NCI-H2081 (cell line): Measurements from ENCODE around the gene SF3B1.
"Not testable (repeated sequence)": the region's sequence is repeated elsewhere in the genome, so short reads cannot be mapped to it uniquely, and the experiment has no call there.

Experiments used
- DNase-seq, 2 experiments: peaks; one replicate each; lab custom pipeline; 2025; lab: John Stamatoyannopoulos, UW

The SF3B1 gene

DNA sequence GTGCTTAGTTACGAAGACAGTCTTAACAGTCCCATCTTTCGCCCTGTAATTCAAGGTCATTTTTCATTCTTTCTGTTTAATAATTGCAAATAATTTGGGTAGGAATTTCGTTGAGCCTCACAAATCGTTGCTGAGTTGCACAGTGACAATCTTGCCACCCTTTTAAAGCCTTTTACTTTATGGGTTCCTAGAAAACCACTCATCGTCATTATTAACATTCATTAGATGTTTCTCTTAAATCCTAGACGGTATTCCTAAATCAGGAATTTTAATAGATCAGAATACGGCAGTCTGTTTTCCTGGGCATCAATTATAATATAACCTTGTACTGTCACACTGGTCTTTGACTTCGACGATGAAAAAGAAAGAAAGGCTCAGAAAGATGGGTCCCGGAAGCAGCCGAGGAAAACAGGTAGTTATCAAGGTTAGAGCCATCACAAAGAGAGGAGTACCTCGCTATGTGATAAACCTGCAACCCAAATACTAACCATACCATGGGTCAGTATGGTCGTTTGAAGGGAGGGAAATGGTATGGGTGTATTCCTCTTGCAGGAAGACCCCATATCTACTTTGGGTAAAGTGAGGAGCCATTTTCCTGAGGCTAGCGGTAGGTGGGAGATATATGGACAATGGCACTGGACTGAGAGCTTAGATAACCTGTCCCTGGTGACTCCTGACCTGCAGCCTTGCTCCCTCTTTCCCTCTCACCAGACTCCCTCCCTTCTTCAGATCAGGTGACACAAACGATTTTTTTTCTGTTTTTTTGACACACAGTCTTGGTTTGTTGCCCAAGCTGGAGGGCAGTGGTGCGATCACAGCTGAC lies 981 bp upstream of the SF3B1 start:
- DNase-seq: peak in 1 of 2 experiments; percentile 10

DNA sequence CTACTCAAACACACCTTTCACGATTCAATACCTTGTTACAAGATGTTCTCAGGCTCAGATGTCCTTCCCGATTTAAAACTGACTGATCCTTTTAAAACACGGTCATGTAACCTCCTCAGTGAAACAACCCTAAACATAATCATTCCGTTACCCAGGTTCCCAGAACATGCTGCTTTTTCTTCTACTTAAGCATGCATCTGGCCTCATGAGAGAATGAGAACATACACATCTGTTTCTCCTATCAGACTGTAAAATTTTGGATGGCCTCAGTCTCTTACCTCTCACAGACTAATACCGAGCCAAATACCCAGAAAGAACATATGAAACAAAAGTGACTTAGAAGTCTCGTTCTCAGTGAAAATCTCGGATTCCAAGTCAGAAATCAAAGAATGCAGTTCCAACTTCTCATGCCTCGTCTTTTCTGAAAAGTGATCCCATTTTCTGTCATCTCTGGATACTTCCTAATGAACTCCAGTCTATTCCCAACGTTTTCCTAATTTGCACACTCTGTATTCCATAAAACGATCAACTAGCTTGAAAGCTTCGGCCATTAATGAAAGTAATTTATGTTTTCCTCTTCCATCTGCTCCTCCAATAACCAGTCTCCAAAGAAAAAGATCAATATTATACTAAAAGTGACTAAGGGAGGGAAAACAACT lies 919 bp downstream of the SF3B1 start:
- DNase-seq: no peak

DNA sequence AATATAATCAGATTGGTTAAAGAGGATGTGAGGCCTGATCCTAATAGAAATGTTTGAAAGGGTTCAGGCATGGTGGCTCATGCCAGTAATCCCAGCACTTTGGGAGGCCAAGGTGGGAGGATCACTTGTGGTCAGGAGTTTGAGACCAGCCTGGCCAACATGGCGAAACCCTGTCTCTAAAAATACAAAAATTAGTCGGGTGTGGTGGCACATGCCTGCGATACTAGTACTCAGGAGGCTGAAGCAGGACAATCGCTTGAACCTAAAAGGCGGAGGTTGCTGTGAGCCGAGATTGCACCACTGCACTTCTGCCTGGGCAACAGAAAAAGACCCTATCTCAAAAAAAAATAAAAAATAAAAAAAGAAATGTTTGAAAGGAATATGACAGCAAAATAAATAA lies 2.3 kb downstream of the SF3B1 start:
- DNase-seq: not testable (repeated sequence)

DNA sequence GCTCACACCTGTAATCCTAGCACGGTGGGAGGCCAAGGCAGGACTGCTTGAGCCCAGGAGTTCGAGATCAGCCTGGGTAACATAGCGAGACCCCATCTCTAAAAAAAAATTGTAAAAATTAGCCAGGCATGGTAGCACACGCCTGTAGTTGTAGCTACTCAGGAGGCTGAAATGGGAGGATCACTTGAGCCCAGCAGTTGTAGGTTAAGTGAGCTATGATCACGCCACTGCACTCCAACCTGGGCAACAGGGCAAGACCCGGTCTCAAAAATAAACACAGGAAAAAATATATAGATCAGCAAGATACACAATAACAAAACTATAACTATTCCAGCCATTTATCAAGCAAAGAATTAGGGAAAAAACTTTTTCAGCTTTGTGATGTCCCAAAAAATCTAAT lies 3.0 kb downstream of the SF3B1 start:
- DNase-seq: no peak

DNA sequence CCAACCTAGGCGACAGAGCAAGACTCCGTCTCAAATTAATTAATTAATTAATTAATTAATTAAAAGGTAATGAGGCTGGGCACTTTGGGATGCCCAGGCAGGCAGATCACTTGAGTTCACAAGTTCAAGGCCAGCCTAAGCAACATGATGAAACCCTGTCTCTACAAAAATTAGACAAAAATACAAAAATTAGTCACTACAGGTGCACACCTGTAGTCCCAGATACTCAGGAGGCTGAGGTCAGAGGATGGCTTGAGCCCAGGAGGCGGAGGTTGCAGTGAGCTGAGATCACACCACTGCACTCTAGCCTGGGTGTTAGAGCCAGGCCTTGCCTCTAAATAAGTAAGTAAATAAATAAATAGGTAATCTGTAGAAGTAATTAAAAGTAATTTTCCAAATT lies 6.8 kb downstream of the SF3B1 start:
- no peak for DNase-seq

DNA sequence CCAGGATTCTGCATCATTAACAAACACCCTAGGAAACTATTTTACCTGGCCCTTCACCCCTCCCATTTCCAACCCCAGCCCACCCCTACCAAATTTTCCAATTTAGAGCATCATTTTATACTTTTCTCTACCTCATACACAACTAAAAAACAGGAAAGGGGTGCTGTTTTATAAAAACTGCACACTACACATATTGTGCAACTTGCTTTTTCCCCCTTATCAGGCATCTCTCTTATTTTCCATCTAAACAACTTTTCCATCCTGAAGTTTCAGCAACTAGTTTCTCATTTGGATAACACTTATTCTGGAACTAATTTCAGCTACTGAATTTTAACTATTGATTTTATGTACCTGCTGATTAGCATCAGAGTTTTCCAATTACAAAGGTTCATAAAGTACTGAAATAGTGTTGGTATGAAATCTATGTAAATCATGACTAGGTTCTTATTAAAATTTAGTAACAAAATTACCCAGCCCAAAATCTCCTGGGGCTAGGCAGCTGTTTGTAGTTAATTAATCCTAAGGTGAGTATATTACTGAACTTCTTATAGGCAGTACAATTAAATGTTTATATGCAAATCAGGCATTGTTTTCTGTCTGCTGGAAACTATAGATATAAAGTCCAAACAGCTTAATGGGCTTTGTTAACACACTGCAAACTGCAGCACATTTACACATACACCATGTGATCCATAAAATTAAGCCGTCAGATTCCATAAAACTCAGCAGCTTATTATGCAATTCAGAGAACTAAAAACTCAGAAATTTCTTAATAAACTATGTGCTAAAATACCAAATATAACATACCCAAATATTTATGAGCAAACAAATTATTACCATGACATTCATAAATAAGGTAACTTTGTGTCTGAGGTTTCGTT lies 7.9 kb downstream of the SF3B1 start:
- no peak for DNase-seq

DNA sequence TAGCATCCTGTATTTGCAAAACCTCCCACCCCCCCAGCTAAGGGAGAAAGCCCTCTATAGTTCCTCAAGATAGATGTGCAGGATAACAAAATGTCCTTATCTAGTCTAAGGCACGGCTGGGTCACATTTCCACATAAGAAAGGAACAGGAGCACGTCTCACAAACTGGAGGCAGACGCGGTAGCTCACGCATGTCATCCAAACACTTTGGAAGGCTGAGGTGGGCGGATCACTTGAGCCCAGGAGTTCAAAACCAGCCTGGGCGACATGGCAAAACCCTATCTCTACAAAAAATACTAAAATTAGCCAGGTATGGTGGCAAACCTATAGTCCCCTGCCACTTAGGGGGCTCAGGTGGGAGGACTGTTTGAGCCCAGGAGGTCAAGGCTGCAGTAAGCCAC lies 9.3 kb downstream of the SF3B1 start:
- no peak for DNase-seq

DNA sequence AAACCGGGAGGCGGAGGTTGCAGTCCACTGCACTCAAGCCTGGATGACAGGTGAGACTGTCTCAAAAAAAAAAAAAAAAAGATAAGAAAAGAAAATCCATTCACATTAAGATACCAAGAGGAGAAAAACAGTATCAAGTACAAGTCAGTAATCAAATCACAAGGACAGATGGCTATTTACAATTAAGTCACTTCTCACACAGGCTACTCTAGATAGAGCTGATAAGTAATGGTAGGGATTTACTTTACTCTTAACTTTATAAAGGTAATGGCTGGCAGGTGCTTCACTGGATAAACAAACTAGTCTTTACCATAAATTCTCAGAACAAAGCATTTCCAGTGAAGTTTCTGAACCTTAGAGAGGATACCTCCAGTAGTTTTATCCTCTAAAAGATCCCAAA lies 11.5 kb downstream of the SF3B1 start:
- no peak for DNase-seq

DNA sequence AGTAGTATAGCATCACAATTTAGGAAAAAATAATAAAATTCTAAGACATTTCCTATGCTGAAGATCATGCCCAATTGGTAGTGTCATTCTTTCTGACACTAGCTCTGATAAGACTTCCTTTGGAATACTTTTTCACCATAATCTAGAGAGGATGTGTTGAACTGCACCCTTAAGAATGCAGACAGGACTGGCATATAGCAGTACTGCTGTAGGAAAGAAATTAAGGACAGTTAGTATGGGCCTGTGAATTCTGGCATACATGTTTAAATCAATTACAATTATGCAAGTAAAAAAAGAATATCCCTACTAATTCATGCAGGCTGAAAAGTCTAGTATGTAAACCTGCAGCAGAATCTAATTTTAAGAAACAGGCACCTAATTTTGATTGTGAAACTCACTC lies 15.4 kb downstream of the SF3B1 start:
- no peak for DNase-seq

DNA sequence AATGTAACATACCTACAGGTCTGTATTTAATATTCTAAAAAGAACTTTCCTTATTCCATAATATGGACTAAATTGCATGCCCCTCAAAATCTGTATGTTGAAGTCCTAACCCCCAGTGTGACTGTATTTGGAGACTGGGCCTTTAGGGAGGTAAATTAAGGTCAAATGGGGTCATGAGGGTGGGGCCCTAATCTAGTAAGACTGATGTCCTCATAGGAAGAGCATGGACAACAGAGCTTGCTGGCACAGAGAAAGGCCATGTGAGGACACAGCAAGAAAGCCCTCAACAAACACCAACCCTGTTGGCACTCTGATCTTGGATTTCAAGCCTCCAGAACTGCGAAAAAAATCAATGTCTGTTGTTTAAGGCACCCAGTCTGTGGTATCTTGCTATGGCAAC lies 18.6 kb downstream of the SF3B1 start:
- DNase-seq: no peak

DNA sequence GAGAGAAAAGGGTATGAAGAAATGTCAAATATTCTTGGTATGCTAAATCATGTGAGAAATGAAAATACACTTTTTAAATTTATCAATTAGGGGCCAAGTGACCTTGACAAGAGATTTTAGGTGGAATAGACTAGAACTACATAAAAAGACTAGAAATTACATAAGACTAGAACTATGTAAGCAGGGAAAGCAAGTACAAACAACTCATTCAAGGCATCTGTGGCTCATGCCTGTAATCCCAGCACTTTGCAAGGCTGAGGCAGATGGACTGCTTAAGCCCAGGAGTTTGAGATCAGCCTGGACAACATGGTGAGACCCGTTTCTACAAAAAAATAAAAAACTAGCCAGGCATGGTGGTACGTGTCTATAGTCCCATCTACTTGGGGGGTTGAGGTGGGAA lies 20.3 kb downstream of the SF3B1 start:
- DNase-seq: no peak

DNA sequence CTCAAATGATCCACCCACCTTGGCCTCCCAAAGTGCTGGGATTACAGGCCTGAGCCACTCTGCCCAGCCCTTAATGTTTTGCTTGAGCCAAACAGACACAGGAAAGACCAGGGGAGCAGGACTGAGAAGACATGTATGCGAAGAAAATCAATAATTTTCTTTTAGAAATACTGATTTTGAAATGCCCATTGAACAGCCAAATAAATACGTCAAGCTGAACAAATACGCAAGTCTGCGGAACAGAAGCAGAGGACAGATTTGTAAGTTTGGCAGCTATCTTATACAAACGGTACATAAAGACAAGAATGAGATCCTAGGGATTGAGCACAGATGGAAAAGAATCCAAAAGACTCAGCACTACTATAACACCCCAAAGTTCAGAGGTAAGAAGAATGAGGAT lies 20.8 kb downstream of the SF3B1 start:
- no peak for DNase-seq

DNA sequence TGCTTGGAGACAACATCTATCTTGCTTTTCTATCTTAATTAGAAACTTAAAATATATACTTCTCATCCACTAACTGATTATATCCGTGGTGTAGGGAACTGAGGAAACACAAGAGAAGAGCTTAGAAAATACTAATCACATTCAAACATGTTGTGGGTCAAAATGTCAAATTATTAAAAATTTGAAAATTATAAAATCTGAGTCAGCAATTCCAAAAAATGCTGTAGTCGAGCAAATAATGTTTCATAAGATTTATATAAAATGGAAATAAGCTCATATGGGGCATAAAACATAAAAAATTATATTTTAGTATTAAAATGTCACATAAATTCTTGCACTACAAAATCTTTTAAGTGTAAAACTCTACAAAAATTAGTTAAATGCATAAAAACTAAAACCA lies 29.2 kb downstream of the SF3B1 start:
- DNase-seq: no peak

DNA sequence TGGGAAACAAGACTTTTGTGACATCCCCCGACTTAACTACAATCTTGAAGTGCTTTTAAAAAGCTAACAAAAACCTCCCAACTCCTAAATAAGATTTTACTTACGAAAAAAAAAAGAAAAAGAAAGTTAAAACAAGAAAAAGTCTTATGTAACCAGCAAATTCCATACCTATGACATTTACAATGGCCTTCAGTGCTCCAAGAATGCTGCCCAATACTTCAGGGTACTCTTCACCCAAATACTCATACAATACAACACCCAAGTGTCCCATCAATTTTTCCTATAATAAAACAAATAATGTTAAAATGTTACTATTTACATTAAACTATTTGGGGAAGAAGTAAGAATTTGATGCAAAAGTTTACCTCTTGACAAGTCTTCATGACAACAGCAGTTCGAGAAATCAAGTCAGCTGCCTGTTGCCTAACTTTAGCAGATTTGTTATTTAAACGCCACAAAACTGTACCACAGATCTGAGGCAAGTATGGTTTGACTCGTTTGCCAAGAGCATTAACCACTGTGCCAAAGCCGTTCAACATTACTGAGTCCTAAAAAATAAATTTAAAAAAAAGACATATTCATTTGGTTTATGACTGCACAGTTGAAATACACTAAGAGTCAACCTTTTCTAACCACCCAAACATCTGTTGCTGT lies 34.8 kb downstream of the SF3B1 start:
- no peak for DNase-seq

DNA sequence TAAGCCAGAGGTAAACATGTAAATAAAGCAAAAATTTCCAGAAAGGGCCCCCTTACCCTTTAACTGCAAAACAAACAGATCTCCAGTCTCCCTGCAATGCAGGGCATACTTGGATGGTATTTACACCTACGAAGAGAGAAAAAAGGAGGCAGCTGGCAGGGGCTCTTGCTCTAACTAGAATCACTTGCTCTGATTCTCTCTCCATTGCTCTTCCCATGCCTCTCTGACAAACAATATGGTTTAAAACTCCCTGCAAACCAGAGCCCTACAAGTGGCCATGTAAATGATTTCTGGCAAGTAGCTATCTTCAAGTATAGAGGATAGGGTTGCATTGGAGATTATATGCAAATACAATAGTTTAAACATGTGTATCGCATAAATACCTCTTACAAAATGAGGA lies 35.9 kb downstream of the SF3B1 start:
- DNase-seq: no peak

DNA sequence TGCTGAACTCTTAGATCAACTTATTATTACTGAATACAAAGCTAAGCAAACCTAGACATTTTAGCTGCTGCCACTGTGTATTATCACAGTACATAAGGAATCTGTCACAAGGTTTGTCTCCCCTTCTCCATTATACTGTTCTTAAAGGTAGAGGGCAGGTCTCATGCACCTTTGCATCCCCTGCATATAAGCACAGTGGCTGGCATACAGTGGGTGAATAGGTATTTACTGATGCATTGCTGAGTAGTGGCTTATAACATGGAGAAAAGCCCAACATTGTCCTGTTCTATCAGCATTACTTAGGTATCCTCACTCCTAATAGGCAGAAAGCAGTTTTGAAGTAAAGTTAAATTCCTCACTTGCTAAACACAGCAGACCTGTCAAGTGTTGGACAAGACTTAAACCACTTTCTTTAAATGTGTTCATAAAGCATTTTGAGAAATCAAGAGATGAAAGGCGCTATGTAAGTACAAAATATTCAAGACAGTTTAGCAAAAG lies 43.6 kb downstream of the SF3B1 start:
- DNase-seq: no peak

DNA sequence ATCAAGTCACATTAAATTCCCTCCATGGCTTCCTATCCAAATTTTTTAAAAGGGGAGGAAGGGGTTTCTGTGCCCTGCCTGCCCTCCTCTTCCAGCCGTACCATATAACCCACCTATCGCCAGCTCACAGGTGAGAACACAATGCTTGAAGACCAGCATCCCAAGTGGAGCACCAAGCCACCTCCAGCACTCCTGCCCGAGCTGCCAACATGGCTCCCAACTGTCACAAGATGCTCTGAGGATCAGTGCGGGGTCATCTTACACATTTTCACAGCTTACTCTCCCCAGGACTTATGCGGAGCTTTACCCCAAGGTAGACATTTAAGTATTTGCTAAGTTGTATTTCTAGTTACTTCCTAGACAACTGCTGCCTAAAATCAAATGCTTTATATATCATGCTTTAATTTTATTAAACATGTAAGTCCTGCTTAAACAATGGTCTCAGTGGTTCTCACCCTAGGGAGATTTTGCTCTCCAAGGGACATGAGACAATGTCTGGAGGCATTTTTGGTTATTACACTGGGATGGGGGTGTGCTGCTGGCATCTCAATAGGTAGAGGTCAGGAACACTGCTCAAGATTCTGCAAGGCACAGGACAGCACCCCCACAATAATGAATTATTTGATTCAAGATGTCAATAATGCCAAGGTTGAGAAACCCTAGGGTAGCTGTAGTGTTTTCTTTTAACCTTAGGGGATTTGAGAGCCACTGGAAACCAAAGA lies 45.8 kb downstream of the SF3B1 start:
- no peak for DNase-seq

DNA sequence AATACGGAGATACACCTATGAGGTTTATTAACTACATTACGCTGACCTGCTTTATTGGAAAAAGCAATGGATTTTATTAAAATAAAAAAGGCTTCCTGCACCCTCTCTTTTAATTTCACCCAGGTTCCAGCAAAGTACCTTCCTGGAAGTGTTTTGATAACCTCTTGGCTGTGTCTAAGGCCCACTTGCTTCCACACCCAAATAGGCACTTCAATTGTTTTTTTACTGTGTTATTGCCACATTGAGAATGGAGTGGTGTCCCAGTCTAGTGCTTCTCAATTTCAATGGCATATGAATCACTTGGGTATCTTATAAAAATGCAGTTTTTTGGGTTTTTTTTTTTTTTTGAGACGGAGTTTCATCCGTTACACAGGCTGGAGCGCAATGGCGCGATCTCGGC lies 47.6 kb downstream of the SF3B1 start:
- DNase-seq: no peak

DNA sequence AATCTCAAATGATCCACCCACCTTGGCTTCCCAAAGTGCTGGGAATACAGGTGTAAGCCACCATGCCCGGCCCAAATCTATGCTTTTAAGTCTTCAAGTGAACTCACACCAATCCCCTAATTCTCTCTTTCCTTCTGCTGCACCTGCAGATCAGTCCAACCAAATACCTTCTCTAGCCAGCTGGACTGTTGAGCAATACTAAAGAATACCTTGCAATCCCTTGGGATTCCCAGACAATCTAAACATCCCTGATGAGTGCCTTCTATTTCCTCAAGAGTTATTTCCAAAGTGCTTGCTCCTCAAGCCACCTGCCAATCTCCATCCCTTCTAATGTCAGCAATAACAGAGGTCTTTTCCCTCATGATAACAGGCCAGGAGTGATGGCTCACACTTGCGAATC lies 48.6 kb downstream of the SF3B1 start:
- DNase-seq: no peak

DNA sequence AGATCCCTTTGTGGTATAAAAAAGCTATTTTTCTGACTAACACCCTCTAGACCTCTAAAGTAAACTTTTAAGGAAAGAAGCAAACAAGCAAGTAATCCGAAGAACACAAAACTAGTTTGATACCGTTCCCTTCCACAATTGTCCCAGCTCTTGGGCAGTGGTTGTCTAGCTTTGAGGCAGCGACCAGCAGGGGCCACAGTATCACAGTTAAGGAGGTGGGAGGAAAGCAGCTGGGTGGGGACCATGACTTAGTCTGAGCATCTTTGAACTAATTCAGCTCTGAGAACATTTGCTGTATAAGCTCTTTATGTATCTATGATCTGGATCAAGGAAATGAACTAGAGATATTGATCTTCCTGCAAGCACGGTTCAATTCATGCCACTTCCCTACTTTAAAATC lies 51.0 kb downstream of the SF3B1 start:
- no peak for DNase-seq

DNA sequence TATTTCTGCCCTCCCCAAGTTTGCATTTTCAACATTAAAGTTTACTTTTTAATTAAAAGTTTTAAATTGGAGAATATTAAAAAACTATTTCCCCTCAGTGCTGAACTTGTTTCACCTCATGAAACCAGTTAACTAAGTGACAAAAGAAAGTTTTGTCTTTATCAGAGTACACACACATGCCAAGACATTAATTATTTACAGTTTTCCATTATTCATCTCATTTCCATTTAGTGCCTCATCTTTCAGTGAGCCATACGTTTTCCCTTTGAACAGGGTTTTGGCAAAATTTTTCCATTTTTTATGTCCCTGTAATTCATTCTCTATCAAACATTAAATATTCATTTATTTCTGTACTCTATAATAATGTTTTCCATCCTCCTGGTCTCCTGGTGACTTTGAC lies 53.2 kb downstream of the SF3B1 start:
- no peak for DNase-seq
